ENCODE measurements around the gene CUBN.

CUBN gene

GRCh38 chr10:16787361-16787791 is 342.2 kb downstream of the CUBN start:
- no peak for DNase-seq (ENCODE audit: low spot score)

GRCh38 chr10:16780338-16780880 is 349.2 kb downstream of the CUBN start:
- DNase-seq (ENCODE audit: low spot score) = no peak

GRCh38 chr10:16779384-16779915 is 350.2 kb downstream of the CUBN start:
- no peak for DNase-seq (ENCODE audit: low spot score)

- DNase-seq (ENCODE audit: low spot score) = peak; percentile 80
These were observed 351.9 kb downstream of the CUBN start for GRCh38 chr10:16777473-16778370.

GRCh38 chr10:16776896-16777295 is 352.7 kb downstream of the CUBN start:
- no peak for DNase-seq (ENCODE audit: low spot score)

Measured in hematopoietic multipotent progenitor cell treated with erythropoietin and hydrocortisone succinate and interleukin-3 and kit ligand, for 15 days (in vitro differentiated cells).